GM21515 (cell line): Measurements from ENCODE around the gene ADAMTSL3.

Source experiments
- ATAC-seq: cut with Tn5 transposase; IDR thresholded peaks from one replicate; pipeline ENCODE4 v1.9.1; 2021; ENCODE audit not compliant: unreplicated experiment

Gene ADAMTSL3

GRCh38 chr15:83656192-83656591 is 2.3 kb downstream of the ADAMTSL3 start:
- no peak for ATAC-seq

DNA sequence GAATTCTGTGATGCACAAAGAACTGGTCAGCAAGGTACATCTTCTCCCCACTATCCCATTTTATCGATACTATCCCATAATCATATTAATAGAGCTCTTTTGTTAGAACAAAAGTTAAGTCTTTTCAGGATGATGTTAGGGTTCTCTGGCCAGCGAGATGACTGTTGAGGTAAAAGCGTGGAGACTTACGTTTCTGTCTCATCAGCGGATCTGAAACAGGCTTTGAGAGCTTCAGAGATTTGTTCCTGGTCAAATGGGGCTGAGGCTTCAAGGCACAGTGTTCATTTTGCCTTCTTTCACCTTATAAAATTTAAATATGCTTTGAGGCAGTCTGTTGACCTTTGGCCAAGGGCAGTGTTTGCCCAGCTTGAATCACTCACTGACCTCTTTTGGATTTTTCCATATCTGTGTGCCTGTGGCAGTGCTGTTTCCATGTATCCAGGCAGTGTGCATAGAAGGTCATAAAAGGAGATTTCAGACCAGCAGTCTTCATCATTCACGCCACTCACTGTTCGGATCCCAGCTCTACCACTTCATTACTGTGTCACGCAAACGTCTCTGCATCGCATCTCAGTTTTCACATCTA is 3.1 kb downstream of the ADAMTSL3 start:
- no peak for ATAC-seq

DNA sequence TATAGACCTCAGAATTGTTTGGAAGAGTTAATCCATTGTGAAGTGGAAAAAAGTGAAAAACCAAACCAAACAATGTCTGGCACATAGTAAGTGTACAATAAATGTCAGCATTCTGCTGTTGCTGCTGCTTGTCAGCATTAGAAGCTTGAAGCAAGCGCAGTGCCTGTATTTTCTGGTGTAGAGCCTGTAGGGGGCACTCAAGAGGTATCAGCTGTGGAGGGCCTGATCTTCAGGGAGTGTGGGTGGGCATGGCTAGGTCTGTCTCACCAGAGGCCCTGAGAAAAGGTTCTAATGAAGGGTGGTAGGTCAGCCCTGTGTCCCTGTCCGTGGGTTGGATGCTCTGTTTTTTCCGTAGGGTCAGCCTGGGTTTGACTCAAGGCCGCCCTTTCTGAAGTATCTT is 3.6 kb downstream of the ADAMTSL3 start:
- ATAC-seq = no peak

GRCh38 chr15:83658430-83659416 is 4.8 kb downstream of the ADAMTSL3 start:
- no peak for ATAC-seq

DNA sequence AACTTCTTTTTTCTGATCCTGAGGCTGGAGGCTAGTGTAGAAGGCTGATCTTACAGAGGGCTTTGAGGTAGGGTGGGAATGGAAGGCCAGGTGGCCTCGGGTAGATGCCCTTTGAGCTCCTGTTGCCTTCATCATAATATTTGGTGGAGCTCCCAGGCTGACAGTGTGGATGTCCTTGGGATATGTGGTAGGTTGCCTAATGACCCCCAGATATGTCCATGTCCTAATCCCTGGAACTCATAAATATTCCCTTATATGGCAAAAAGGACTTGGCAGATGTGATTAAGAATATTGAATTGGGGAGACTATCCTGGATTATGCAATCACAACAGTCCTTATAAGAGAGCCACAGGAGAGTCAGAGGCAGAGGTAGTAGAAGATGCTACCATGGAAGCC is 5.5 kb downstream of the ADAMTSL3 start:
- no peak for ATAC-seq

DNA sequence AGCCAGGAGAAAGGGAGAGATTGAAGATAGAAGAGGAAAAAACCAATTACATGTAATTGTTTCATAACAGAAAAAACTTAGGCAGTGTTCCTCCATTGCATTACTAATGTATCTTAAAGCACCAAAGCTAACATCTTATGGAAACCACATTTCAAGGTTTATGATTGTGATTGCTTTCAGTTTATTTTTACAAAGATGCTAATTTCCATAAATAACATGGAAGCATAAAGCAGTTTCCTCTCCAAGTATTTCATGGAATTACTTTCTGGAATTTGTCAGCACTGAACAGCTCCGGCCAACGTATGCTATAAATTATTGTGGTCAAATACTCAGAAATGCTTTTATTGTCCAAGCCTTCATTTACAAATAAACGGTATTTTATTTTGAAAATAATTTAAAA is 11.6 kb downstream of the ADAMTSL3 start:
- no peak for ATAC-seq

DNA sequence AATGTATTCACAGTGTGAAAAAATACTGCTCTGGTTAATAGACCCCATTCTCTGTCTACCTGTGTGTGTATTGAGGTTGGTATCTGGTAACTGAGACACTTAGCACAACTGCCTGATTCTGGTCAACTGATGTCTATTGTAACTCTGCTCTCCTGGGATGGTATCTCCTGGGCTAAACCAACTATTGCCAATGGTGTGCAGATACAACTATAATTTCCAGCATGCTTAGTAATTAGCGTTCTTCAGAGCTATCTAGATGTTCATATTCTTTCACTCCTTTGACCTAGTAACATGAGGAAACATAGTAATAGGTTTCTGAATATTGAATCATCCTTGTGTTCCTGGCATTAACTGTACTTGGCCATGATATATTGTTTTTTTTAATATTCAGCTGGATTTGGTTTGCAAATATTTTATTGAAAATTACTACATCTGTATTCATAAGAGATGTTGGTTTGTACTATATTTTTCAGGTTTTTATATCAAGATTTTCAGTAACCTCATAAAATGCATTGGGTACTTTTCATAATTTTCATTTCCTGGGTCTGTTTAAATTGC is 16.8 kb downstream of the ADAMTSL3 start:
- ATAC-seq = no peak

DNA sequence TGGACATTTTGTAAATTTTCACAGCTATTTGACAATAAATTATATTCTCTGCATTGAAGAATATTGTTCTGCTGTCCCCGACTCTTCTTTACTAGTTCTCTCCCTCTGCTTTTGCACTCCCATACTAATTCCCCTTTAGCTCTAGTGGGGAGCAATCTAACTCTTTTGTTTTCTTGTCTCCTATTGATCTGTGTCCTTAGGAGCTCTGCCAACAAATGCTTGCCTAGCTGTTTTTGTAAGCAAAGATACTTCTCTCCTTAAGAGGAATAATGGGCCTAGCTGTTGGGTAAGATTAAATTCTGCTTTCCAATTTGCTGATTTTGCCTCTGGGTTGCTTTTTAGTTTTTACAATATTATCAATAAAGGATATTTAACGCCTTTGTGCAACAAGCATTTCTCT is 17.7 kb downstream of the ADAMTSL3 start:
- ATAC-seq = no peak

GRCh38 chr15:83673385-83673784 is 19.5 kb downstream of the ADAMTSL3 start:
- no peak for ATAC-seq

- ATAC-seq = no peak
Measured at GRCh38 chr15:83682476-83683088, 28.7 kb downstream of the ADAMTSL3 start.

- no peak for ATAC-seq
Measured at GRCh38 chr15:83685916-83686332, 32.0 kb downstream of the ADAMTSL3 start.

GRCh38 chr15:83688201-83688600 is 34.3 kb downstream of the ADAMTSL3 start:
- ATAC-seq = no peak

- ATAC-seq = no peak
Measured at GRCh38 chr15:83690676-83691075, 36.8 kb downstream of the ADAMTSL3 start.

- ATAC-seq = no peak
Measured at GRCh38 chr15:83692746-83693581, 39.0 kb downstream of the ADAMTSL3 start.

DNA sequence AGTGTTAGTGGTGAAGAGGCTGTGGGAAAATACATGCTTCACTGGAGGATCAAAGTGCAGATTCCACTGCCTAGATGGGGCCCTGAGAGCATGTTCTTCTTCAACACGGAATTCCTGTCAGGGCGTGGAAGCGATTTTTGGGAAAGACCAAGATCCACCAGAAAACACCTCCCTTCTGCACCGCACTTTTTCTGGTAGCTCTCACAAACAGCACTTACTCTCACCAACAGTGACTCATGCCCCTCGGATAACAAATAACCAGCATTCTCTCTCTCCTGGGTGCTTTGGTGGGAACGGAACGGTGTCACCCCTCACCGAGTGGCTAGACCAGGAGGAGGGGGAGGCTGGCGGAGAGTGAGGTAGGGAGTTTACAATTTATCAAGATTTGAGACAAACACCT is 40.1 kb downstream of the ADAMTSL3 start:
- no peak for ATAC-seq

DNA sequence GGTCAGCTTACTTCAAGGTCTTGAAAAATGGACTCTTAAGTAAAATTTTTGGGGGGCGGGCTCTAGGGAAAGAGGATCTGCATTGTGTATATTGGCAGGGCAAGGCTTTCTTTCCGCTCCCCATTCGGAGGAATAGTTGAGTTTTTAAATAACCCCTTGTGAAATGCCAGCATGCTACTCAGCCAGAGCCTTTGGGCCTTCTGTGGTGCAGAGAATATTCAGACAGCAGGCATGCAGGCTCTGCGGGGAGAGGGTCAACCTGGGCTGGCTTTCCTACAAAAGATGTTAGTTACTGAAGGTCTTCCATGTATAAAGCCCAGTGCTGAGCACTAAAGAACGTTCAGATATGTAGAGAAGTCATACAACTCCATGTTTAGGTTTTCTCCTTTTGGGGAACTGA is 40.6 kb downstream of the ADAMTSL3 start:
- ATAC-seq = no peak

GRCh38 chr15:83695246-83695645 is 41.3 kb downstream of the ADAMTSL3 start:
- ATAC-seq = no peak

GRCh38 chr15:83695901-83696425 is 42.0 kb downstream of the ADAMTSL3 start:
- no peak for ATAC-seq

- no peak for ATAC-seq
Measured at GRCh38 chr15:83697716-83698115, 43.8 kb downstream of the ADAMTSL3 start.

DNA sequence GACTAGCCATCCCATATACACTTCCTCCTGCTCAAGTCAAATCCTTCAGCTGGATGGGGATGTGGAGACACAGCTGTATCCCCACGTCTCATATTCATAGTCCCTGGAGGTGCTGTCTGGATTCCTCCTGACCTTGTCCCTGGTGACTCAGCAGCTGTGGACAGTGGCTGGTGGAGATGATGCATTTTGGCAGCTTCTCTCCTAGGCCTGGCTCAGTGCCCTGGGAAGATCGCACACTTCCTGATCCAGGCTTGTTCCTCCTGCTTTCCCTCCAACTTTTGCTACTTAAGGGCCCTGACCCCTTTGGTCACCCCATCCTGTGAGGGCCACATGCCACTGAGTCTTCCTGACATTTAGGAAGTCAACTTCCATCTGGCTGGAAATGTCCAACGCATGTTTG is 44.4 kb downstream of the ADAMTSL3 start:
- no peak for ATAC-seq
